T47D (cell line): Measurements from ENCODE around the gene EXOC4.
"Not testable (repeated sequence)": the region's sequence is repeated elsewhere in the genome, so short reads cannot be mapped to it uniquely, and the experiment has no call there.

Source experiments
- DNase-seq, 2 experiments: peaks; one replicate each; pipeline versions ENCODE4 v3.0.0 to v3.0.0-alpha.2; 2011 to 2012; ENCODE audit warnings: low read depth in 1 of 2, low spot score in 1 of 2
- JUND ChIP-seq: IDR thresholded peaks from 2 replicates; pipeline ENCODE4 v1.6.1; 2012; ENCODE audit warnings: low read depth
- in situ Hi-C: cut with HindIII; loops from 2 replicates; pipeline ENCODE4 v1.10.0; 2016; ENCODE audit warnings: low sequenced_read_pairs, low pct_unique_long_range_greater_than_20kb

The EXOC4 gene

GRCh38 chr7:133252506-133252857 lies 396 bp upstream of the EXOC4 start:
- no peak for DNase-seq
- in situ Hi-C loops = no loop called here
- no peak for TF ChIP-seq JUND

- in situ Hi-C loops = no loop called here
- no peak for TF ChIP-seq JUND
- peak in 1 of 2 experiments; percentile 16 for DNase-seq
These were observed 619 bp downstream of the EXOC4 start for GRCh38 chr7:133253519-133253875.

- no peak for DNase-seq
- in situ Hi-C loops = no loop called here
- no peak for TF ChIP-seq JUND
These were observed 2.6 kb downstream of the EXOC4 start for GRCh38 chr7:133255486-133255885.

- in situ Hi-C loops = no loop called here
- TF ChIP-seq JUND = no peak
- no peak for DNase-seq
These were observed 5.3 kb downstream of the EXOC4 start for GRCh38 chr7:133258174-133258573.

- in situ Hi-C loops = no loop called here
- TF ChIP-seq JUND = no peak
- DNase-seq = no peak
These were observed 12.9 kb downstream of the EXOC4 start for GRCh38 chr7:133265821-133266220.

GRCh38 chr7:133268355-133268754 lies 15.5 kb downstream of the EXOC4 start:
- no peak for TF ChIP-seq JUND
- in situ Hi-C loops = no loop called here

GRCh38 chr7:133272336-133272735 lies 19.5 kb downstream of the EXOC4 start:
- in situ Hi-C loops = no loop called here
- TF ChIP-seq JUND = no peak
- DNase-seq = no peak

More at GRCh38 chr7:133268355-133268754, 15.5 kb downstream of the EXOC4 start:
- DNase-seq = no peak

GRCh38 chr7:133273227-133273626 lies 20.3 kb downstream of the EXOC4 start:
- no peak for DNase-seq
- in situ Hi-C loops = no loop called here
- TF ChIP-seq JUND = no peak

- no peak for DNase-seq
- in situ Hi-C loops = no loop called here
- TF ChIP-seq JUND = no peak
These were observed 21.4 kb downstream of the EXOC4 start for GRCh38 chr7:133274265-133274664.

GRCh38 chr7:133275008-133275407 lies 22.1 kb downstream of the EXOC4 start:
- in situ Hi-C loops = no loop called here
- DNase-seq = peak in 1 of 2 experiments; percentile 12
- TF ChIP-seq JUND = no peak

GRCh38 chr7:133275446-133276095 lies 22.7 kb downstream of the EXOC4 start:
- in situ Hi-C loops = no loop called here
- DNase-seq = no peak
- no peak for TF ChIP-seq JUND

- DNase-seq, in situ Hi-C loops: not testable (repeated sequence)
These were observed 26.1 kb downstream of the EXOC4 start for GRCh38 chr7:133278975-133279374.

- in situ Hi-C loops = no loop called here
- no peak for TF ChIP-seq JUND
- no peak for DNase-seq
These were observed 29.2 kb downstream of the EXOC4 start for GRCh38 chr7:133282094-133282493.

- no peak for TF ChIP-seq JUND
- no peak for DNase-seq
- in situ Hi-C loops = no loop called here
These were observed 31.2 kb downstream of the EXOC4 start for GRCh38 chr7:133284092-133284491.

- TF ChIP-seq JUND = no peak
- in situ Hi-C loops = no loop called here
- no peak for DNase-seq
These were observed 36.1 kb downstream of the EXOC4 start for GRCh38 chr7:133288970-133289369.
